ENCODE results near the gene ARL10. TPM values are rescaled to one million over a fixed set of nuclear protein-coding genes. Genes with fewer than 3 reads are reported as not detected.

The ARL10 gene
- total RNA-seq, 1 donor from 2014 or later = 34.6 TPM

DNA sequence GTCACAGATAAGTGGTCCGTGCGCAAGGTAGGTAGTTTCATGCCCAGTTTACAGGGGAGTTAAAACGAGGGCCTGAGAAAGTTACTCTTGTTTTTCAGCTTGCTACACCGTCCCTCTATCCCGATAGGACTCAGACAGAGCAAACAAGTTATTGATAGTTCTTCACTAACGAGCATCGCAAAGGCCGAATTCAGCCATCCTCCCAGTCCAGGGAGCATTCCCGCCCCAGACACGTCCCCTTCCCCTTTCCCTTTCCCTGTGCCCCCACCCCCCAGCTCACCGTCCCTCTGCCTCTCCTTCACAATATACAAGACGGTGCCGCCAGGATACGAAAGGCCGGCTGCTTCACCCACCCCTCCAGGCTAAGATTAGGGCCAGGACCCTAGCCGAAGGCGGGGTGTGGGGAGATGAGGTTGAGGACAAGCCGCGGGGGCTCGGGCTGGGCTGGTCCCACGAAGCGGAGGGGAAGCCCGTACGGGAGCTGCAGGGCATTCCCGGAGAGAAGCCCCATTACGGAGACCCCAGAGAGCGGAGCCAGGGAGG is 4.3 kb upstream of the ARL10 start:
- DNase-seq (ENCODE audit: low spot score in 2 of 2) = no peak
- no peak for FAIRE-seq

DNA sequence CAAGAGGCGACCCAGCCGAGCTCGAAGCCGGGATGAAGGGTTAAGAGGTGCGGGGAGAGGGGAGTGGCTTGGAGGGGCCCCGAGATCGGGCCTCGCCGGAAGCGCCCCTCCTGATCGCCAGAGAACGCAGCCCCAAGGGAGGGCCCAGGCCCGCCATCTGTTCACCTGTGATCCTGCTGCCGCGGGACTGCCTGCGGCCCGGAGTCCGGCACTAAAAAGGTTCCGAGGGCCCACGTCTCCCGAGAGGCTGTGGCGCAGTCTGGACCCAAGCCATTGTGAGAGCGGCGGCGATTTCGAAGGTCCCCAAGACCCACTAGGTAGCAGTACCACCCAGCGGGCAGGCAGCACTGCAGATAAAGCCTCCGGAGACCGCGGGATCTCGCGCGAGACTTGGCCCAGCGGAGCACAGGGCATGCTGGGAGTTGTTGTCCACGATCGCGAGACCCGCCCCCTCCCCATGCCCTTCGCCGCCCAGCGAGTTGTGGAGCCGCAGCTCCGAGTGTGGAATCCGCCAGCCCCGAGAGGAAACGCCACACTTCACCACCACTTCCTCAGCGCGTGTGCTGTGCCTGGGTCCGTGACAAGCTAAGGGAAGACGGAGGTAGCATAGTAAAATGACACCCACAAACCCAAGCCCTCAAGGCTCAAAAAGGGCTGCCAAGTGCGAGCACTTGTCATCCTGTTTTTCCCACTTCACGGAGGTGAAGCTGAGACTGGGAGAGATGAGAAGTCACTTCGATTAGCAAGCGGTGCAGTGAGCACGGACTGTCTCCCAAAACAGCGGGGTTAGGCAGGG is 3.7 kb upstream of the ARL10 start, which contains the start of gene KIAA1191:
KIAA1191 (minus strand) TSS at position 328 of the 796 bp plus-strand sequence. CDS start 2,256 bp downstream, outside the sequence.
- FAIRE-seq (no peak), DNase-seq (ENCODE audit: low spot score in 2 of 2) (peak; percentile 80 to 90)

DNA sequence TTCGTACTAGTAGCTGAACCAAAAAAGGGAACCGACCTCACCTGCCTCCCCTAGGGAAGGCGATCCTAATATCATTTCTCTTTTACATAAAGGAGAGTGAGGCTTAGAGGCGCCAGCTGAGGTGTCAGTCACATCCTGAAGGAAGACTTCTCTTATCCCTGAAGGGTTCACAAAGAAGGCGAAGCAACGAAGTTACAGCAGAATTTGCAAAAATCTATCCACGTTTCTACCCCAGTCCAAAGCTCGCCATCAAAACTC is 3.1 kb upstream of the ARL10 start:
- DNase-seq (ENCODE audit: low spot score in 2 of 2) (no peak), FAIRE-seq (no peak)

DNA sequence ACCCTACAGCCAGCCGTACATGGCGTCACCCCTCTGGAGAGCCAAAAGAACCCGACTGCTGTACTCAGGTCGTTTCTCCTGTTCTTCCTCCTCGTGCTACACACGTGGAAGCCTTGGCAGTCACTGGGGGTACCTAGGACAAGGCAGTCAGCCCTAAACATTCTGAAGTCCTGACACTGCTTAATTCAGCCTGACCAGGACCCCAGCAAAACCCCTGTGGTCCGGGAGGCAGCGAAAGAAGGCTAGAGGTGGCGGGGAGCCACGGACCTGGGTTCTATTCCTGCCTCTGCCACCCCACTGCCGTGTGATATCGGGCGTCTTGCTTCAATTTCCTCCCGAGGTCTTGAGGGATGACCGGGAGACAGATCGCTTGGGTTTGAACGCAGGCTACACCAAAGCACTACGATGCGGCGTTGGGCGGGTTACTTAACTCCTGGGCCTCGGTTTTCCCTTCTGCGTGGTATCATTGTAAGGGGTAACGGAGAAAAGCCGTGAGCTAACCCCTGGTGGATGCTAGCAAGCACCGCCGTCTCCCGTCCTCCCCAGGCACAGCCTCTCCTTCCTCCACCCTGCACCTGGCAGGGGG is 429 bp upstream of the ARL10 start:
- DNase-seq (ENCODE audit: low spot score in 2 of 2) (no peak), FAIRE-seq (no peak)

DNA sequence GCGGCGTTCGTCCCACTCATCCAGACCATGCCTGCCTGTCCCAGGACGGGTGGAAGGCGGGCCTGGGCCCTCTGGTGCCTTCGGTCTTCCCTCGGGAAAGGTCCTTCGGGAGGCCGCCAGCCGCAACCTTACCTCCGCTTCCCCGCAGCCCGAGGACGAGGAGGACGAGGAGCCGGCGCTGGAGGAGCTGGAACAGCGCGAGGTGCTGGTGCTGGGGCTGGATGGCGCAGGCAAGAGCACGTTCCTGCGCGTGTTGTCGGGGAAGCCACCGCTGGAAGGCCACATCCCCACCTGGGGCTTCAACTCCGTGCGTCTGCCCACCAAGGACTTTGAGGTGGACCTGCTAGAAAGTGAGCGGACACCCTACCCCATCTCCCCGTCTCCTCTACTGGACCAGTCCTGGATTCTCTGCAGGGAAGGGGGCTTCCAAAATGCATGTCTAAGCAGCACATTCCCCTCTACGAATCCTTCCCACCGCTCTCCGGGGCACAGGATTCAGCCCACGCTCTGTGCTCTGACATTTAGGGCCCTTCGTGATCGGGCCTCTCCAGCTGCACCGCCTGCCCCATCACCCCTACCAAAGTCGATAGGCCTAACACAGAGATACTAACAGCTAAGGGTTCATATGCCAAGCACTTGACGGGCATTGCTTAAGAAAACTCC is 1.1 kb downstream of the ARL10 start:
- FAIRE-seq = no peak
- DNase-seq (ENCODE audit: low spot score in 2 of 2) = no peak

DNA sequence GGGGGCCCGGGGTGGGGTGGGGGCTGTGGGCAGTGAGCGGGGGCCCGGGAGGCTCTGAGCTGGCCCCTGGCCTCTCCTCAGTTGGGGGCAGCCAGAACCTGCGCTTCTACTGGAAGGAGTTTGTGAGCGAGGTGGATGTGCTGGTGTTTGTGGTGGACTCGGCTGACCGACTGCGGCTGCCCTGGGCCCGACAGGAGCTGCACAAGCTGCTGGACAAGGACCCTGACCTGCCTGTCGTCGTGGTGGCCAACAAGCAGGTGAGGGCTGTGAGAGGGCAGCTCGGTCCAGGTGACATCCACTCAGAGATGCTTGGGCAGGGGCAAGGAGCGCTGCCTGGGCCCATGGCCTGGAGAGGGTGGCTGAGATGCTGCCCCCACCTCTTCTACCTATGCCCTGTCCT is 3.4 kb downstream of the ARL10 start:
- DNase-seq (ENCODE audit: low spot score in 2 of 2) = no peak
- no peak for FAIRE-seq

DNA sequence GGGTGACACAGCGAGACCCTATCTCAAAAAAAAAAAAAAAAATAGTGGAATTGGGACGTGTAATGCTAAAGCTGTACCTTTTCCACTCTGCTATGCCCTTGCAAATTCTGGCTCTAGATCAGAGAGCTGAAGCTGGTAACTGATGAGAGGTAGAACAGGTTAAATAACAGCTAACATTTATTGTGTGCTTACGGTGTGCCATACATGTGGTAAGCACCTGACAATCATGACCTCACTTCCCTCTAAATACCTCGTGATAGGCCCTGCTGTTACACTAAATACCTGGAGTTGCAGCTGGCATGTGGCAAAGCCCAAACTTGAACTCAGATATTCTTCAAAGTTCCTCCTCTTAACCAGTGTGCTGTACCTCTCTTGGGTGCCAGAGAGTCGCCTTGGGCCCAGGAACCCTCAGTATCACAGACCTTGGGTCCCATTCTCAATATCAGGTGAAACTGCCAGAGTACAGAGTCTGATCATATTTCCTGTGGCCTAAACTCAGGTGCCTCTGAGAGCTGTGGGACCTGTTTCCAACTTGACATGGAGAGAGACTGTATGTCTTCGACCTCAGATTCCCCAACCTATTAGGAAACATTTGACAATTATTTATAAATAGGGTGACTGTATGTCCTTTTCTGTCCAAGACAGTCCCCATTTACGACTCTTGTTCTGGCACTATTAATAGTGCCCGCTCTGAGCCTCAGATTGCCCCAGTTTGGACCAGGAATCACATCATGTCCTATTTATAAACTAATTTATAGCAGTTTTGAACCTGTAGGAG is 4.8 kb downstream of the ARL10 start:
- no peak for FAIRE-seq
- DNase-seq (ENCODE audit: low spot score in 2 of 2) = no peak

DNA sequence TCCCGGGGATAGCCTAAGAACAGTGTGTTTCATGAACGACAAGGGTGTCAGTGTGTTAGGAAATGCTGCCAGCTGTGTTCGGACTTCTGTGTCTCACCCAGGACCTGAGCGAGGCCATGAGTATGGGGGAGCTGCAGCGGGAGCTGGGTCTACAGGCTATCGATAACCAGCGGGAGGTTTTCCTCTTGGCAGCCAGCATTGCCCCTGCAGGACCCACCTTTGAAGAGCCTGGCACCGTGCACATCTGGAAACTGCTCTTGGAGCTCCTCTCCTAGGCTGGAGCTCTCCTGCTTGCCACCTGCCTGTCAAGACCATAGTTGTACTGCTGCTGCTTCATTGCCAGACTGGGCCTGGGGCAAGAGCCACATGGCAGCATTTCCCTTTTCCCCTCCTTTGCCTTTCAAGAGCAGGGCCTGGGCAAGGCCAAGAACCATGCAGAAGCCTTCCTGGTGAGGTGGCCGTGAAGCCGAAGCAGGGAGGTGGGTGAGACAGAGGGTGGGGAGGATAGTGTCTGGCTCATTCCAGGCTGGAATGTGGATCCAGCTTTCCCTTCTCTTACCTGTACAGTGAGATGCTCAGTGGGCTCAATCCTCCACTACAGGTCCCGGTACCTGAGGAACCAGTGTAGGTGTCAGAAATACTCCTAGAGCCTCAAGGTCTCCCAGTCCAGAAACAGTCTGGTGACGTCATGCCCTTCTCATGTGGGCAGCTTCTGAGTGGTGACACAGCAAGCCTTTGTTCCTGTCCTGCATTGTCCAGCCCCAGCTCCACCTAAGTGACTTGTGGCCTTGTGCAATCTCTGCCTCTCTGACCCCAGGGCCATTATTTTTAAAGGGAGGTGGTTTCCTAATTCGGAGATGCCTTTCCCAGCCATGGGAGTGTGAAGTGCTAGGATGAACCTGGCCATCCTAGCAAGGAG is 6.6 kb downstream of the ARL10 start:
- FAIRE-seq = no peak
- no peak for DNase-seq (ENCODE audit: low spot score in 2 of 2)

DNA sequence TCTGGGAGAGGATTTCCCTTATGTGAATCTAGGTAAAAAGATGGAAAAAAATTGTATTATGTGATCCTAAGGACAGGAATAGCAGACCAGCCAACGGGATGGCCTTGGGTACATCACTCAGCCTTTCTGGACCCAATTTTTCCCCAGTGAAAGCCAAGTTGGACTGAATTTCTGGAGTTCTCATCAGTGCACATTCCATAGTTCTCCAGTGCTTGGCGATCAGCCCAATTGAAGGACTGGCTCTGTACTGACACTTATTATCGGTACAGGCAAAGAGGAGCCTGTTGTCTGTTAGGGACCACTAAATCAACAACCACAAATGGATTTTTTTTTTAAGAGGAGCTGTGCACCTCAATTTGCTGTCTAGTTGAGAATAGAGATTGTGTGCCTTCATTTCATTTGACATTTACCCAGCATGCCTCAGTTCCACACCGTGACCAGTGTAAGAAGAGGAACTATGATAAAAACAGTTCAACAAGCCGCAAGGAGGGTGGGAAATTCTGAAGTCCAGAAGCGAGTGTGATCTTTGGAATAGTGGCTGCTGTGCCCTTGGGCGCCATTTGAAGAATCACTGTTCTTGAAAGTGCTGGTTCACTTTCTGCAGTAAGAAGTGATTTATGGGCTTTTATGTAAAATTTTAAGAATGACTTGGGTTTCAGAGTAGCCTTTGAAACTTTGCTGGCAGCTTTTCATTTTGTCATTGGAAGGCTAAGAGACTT is 8.0 kb downstream of the ARL10 start:
- DNase-seq (ENCODE audit: low spot score in 2 of 2) (no peak), FAIRE-seq (no peak)

DNA sequence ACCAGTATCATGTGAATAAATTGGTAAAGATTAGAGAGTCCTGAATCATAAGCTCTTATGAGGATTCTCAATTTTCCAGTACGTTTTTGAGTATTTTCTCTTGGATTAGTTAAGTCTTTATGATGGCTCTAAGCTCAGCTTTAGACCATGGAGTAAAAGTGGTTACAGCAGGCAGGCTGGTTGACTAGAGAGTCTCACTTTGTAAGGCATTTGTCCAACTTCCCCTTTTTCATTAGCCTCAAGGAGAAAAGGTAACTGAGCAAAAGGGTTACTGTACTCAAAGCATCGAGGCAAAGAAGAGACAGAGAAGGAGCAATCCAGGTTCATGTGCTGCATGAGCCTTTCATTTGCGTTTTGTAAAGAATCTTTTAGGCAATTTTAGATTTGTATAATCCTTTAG is 14.6 kb downstream of the ARL10 start:
- FAIRE-seq (no peak), DNase-seq (ENCODE audit: low spot score in 2 of 2) (no peak)

DNA sequence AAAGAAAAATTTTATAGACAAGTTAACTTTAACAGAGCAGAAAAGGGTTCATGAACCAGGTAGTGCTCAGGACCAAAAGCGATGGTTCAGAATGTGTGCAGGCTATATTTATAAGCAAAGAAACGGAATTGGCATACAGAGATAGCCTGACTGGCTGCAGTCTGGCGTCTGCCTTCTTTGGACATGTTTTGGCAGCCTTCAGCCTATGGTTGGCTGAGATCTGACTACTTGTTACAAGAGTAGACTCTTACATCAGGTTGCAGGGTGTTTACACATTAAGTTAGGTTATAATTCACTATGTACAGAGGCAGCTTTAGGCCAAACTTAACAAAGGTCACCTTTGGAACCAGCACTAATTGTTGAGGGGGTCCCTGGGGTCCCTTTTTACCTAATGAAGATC is 16.1 kb downstream of the ARL10 start:
- no peak for FAIRE-seq
- DNase-seq (ENCODE audit: low spot score in 2 of 2) = no peak

DNA sequence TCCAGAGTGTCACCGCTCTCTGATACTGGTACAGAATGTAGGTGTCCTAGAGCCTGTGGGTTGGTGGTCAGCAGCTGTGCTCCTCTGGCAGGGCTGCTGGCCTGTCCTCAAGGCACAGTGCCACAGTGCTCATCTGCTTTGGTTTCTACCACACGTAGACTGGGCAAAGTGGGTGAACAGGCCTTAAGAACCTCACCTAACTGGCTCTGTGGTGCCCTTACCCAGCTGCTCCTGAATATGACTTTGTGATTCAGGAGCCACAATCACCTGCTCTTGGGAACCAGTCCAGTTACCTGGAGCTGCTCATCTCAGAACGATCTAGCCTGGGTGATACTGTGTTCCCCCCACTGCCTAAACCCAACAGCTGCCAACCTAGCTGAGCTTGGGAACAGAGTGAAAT is 16.7 kb downstream of the ARL10 start:
- DNase-seq (ENCODE audit: low spot score in 2 of 2) (no peak), FAIRE-seq (no peak)

DNA sequence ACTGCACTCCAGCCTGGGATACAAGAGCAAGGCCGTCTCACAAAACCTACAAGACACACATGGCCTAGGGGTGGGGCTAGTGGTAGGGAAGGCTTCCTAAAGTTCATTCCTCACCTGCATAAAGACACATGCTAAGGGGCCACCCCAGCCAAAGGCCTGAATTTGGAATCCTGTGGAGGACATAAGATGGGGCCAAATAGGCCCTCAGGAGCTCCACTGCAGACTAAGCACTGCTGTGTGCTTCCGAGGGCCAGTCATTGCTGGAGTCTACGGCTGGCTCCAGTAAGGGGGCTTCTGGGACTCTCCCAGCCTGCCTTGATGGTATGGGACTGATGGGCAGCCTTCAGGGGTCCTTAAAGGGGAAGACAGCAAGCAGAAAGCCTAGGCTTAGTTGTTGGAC is 17.4 kb downstream of the ARL10 start:
- DNase-seq (ENCODE audit: low spot score in 2 of 2) = no peak

DNA sequence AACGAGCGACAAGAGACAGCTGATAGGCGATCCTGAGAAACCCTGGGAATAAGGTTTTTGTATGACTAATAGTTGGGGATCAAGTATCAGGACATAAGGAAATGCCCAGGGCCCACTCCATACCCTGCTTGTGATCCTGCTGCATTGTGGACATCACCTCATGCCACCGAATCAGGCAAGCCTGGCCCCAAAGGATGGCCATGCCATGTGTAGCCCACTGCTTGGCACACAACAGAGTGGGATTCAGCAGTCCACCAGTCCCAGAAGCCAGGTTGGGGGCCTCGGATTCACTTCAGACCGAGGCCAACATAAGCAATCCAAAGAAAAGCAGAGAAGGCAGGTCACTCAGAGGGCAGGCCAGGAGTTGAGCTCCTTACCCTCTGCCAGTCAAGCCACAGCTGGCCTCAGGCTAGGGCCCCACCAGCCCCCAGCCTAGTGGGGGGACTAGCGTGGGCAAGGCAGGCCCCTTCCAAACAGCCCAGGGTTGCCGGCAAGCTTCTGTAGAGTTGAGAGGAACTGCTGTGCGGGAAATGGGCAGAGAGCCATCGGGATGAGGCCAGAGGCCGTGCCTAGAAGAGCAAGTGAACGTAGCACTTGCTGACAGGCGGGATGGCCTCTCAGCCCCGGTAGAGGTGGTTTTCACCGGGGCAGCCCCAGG is 18.1 kb downstream of the ARL10 start:
- FAIRE-seq (no peak), DNase-seq (ENCODE audit: low spot score in 2 of 2) (no peak)

More for the DNA sequence above, 17.4 kb downstream of the ARL10 start:
- FAIRE-seq = no peak

DNA sequence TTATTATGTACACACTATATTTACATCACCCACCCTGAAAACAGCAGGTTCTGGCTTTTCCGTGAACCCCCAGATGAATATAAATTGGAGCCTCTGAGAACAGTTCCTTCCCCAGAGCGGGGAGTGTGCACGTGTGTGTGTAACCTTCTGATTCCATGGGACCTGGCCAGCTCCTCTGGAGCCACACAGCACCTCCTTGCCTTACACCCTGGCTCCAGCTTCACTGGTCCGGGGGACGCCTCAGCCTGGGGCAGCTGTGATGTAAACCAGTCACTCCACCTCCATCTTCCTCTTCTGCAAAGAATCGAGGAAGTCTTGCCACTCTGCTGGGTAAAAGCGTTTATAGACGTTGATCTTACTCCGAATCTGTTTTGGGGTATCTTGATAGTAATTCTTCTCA is 18.7 kb downstream of the ARL10 start:
- no peak for DNase-seq (ENCODE audit: low spot score in 2 of 2)
- no peak for FAIRE-seq

DNA sequence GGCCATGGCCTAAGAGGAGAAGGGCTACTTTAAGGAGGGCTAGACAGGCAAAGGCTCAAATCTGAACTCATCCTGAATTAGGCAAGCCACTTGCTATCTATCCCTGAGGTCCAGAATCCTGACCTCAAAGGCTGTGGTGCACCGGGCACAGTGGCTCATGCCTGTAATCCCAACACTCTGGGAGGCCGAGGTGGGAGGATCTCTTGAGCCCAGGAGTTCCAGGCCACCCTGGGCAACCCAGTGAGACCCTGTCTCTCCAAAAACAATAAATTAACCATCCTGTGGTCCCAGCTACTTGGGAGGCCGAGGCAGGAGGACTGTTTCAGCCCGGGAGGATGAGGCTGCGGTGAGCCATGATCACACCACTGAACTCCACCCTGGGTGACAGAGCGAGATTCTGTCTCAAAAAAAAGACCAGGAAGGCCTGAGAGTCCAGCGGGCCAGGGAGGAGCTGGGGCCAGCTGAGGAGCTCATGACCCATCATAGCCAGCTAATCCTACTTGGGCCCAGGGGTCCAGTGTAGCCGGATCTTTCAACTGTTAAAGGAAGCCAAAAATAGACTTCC is 19.2 kb downstream of the ARL10 start:
- no peak for FAIRE-seq
- DNase-seq (ENCODE audit: low spot score in 2 of 2) = no peak

DNA sequence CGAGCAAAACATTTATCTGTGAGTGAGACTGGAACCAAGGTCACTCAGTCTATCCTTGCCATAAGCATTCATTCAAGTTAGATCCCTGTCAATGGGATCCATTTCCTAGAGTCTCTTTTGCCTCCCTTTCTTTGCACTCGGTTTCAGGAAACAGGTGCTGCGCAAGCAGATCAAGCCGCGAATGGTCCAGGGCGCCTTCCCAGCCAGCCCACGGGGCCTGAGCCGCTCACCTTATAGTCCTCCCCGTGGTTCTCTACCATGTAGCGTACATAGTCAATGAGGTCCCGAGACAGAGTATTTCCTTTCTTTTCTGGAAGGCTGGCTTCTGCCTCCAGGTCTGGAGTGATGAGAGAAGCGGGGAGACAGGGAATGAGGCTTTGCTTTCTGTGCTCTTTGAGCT is 19.7 kb downstream of the ARL10 start:
- no peak for FAIRE-seq

DNA sequence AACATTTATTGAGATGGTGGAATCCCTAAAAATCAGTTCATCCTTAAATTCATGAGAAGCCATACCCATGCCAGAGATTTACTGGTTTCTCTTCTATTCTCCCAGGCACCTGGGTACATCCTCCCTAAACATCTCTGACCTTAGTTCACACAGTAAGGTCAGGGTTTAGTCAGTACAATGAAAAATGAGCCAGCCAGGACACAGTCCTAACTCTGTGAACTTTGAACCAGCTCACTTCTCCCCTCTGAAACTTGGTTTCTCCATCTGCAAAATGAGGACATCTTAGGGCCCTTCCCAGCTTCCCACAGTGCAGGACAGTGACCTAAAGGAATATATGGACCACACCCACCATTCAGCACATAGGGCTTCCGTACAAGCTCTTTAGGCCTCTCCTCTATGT is 21.2 kb downstream of the ARL10 start:
- DNase-seq (ENCODE audit: low spot score in 2 of 2) = no peak
- no peak for FAIRE-seq

More for the DNA sequence above, 19.7 kb downstream of the ARL10 start:
- no peak for DNase-seq (ENCODE audit: low spot score in 2 of 2)

Data from frontal cortex (tissue), 4 donors.